Measurements from ENCODE around the gene GKN2. TPM values are rescaled to one million over a fixed set of nuclear protein-coding genes. Genes with fewer than 3 reads are reported as not detected.

Gene GKN2
- total and polyA plus RNA-seq, 3 experiments from 2014 or later: not detected

DNA sequence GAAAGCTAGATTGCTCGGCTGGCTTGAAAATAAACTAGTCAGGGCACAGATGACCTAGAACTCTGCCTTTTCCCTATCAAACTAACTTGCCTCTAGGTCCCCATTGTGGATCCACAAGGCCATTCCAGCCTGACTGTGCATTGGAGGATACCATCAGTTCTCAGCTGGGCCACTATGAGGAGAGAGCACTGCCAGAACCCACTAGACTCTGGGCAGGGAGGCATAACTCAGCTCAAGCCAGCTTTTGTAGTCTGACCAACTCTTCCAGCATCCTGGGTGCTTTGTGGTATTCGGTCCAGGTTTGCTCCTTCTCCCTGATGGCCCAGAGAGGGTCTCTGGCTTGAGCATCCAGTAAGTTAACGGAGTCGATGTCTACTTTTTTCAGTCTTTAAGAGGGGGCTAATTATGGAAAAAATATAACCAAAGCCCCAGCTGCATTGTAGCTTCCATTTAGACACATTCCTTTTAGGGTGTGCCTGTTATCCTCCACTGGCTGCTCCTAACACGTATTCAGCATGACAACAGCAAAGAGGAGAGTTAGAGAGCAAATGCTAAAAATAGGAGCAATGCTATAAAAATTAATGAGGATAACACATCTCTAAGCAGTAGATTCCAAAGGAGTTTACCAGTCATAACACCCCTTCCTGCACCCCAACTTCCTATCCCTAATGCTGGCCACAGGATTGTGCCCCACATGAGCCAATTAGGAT, 15.2 kb downstream of the GKN2 start:
- H3K27ac ChIP-seq (ENCODE audit: low read depth, low read length): no peak overlapping the region
- H3K36me3 ChIP-seq (ENCODE audit: insufficient read depth, low read length): no peaks in the 10 kb centered on the region
- Mint-ChIP-seq H3K27ac (no peak overlapping the region), H3K4me3 (no peak overlapping the region), H3K27me3 (peaks cover 22 to 34% of the 10 kb centered on the region in 2 donors), H3K4me1 (no peaks in the 10 kb centered on the region), H3K9me3 (no peaks in the 10 kb centered on the region), H3K36me3 (peaks cover 0 to 2% (median 0%) of the 10 kb centered on the region in 3 donors)
- peaks cover 2% of the 10 kb centered on the region for H3K27me3 ChIP-seq (ENCODE audit: insufficient read depth, low read length, poor library complexity, severe bottlenecking)
- H3K9me3 ChIP-seq (ENCODE audit: low read length): no peaks in the 10 kb centered on the region
- ChIA-PET POLR2A (no interaction called here), CTCF (interaction anchor here (0.9 to 1.2 kb wide), 3 partner anchors 11 to 474 kb away, joined by 3 read pairs; no protein-coding TSS in a partner anchor)
- no peaks in the 10 kb centered on the region for H3K4me1 ChIP-seq (ENCODE audit: insufficient read depth, low read length)
- DNase-seq: no peak
- H3K4me3 ChIP-seq (ENCODE audit: low read length): no peak overlapping the region

DNA sequence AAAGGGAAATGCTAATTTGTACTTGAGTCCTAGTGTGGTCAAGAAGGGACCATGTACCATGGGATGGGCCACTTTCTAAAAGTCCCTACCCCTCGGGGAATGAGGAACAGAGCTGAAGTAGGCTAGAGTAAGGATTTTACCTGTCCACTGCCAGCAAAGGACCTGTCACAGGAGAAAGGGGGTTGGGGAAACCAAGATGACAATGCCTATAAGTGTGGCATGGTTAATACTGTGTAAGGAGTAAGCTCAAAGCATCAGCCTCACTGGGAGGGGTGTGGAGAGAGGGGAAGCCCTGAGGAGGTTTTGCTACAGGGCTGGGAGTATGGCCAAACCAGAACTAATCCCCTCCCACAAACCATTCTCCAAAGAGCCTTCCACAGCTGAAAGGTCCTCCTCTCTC, 15.8 kb downstream of the GKN2 start:
- H3K9me3 ChIP-seq (ENCODE audit: low read length): no peaks in the 10 kb centered on the region
- no peak overlapping the region for H3K27ac Mint-ChIP-seq
- no peak overlapping the region for H3K4me3 Mint-ChIP-seq
- ChIA-PET POLR2A (no interaction called here), CTCF (interaction anchor here (0.9 to 1.2 kb wide), 3 partner anchors 12 to 474 kb away, joined by 3 read pairs; no protein-coding TSS in a partner anchor)
- DNase-seq: no peak
- no peak overlapping the region for H3K4me3 ChIP-seq (ENCODE audit: low read length)
- no peaks in the 10 kb centered on the region for H3K4me1 Mint-ChIP-seq
- no peak overlapping the region for H3K27ac ChIP-seq (ENCODE audit: low read depth, low read length)
- no peaks in the 10 kb centered on the region for H3K36me3 ChIP-seq (ENCODE audit: insufficient read depth, low read length)
- peaks cover 20 to 28% of the 10 kb centered on the region in 2 donors for H3K27me3 Mint-ChIP-seq
- H3K4me1 ChIP-seq (ENCODE audit: insufficient read depth, low read length): no peaks in the 10 kb centered on the region
- peaks cover 0 to 2% (median 0%) of the 10 kb centered on the region in 3 donors for H3K36me3 Mint-ChIP-seq
- no peaks in the 10 kb centered on the region for H3K9me3 Mint-ChIP-seq
- no peaks in the 10 kb centered on the region for H3K27me3 ChIP-seq (ENCODE audit: insufficient read depth, low read length, poor library complexity, severe bottlenecking)

DNA sequence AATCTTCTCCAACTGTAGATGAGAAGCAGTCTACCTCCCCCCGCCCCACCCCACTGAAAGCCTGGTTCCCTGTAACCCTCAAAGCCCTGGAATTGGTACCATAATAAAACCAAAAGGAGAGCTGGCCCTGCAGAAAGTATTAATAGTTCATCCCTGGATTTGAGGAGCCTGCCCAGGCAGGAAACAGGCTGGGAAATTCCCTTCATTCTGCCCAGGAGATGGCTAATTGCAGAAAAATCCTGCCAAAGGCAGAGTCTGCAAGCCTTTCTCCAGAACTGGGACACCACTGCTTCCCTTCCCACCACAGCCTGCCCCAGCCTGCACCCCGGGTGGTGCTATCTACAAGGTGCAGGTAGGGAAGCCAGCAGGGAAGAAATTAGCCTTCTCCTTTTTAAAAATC, 16.3 kb downstream of the GKN2 start:
- POLR2A ChIA-PET: no interaction called here
- peaks cover 20 to 27% of the 10 kb centered on the region in 2 donors for H3K27me3 Mint-ChIP-seq

DNA sequence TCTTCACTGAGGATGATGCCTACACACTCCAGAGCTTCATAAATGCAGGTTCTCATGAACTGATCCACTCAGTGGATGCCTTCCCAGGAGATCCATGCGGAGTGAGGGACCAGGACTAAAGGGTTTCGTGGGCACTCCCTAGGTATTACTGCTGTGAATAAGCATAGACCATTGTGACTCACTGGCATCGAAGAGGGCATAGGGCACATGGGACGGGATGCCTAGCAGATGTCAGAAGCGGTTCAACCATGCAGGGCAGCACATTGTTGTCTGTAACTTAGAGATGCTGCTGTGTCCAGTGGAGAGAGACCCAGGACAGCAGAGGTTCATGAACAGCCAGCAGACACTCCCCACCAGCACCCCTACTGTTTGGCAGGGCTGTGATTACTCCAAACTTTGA, 17.2 kb downstream of the GKN2 start:
- Mint-ChIP-seq H3K9me3 (no peaks in the 10 kb centered on the region), H3K4me1 (no peaks in the 10 kb centered on the region), H3K4me3 (no peak overlapping the region), H3K27ac (no peak overlapping the region), H3K27me3 (peaks cover 14 to 18% of the 10 kb centered on the region in 2 donors), H3K36me3 (peaks cover 0 to 2% (median 0%) of the 10 kb centered on the region in 3 donors)
- Histone ChIP-seq H3K4me1 (ENCODE audit: insufficient read depth, low read length) (no peaks in the 10 kb centered on the region), H3K9me3 (ENCODE audit: low read length) (no peaks in the 10 kb centered on the region), H3K27ac (ENCODE audit: low read depth, low read length) (no peak overlapping the region), H3K27me3 (ENCODE audit: insufficient read depth, low read length, poor library complexity, severe bottlenecking) (no peaks in the 10 kb centered on the region), H3K4me3 (ENCODE audit: low read length) (no peak overlapping the region), H3K36me3 (ENCODE audit: insufficient read depth, low read length) (no peaks in the 10 kb centered on the region)
- no peak for DNase-seq
- CTCF ChIA-PET: interaction anchor here (2.6 kb wide), 1 partner anchor 10 kb away, joined by 14 read pairs; no protein-coding TSS in a partner anchor
- POLR2A ChIA-PET: no interaction called here

More for the DNA sequence above, 16.3 kb downstream of the GKN2 start:
- H3K4me3 ChIP-seq (ENCODE audit: low read length): no peak overlapping the region
- Mint-ChIP-seq H3K27ac (no peak overlapping the region), H3K9me3 (no peaks in the 10 kb centered on the region), H3K4me1 (no peaks in the 10 kb centered on the region), H3K36me3 (peaks cover 0 to 2% (median 0%) of the 10 kb centered on the region in 3 donors), H3K4me3 (no peak overlapping the region)
- H3K9me3 ChIP-seq (ENCODE audit: low read length): no peaks in the 10 kb centered on the region
- DNase-seq: no peak
- H3K4me1 ChIP-seq (ENCODE audit: insufficient read depth, low read length): no peaks in the 10 kb centered on the region
- H3K27me3 ChIP-seq (ENCODE audit: insufficient read depth, low read length, poor library complexity, severe bottlenecking): no peaks in the 10 kb centered on the region
- no peak overlapping the region for H3K27ac ChIP-seq (ENCODE audit: low read depth, low read length)
- CTCF ChIA-PET: no interaction called here
- no peaks in the 10 kb centered on the region for H3K36me3 ChIP-seq (ENCODE audit: insufficient read depth, low read length)

DNA sequence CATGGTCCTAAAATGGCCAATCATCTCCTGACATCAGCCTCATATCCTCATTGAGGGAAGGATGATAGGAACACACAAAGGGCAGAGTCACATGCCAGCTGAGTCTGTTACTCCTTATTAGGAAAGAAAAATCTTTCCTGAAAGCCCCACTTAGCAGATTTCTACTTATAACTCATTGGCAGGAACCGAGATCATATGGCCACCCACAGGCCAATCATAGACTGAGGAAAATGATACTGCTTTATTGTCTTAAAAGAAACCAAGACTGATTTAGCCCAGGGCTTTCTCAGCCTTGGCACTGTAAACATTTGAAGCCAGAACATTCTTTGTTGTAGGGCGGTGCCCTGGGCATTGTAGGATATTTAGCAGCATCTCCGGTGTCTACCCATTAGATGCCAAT, 18.7 kb downstream of the GKN2 start:
- H3K4me3 ChIP-seq (ENCODE audit: low read length): no peak overlapping the region
- H3K36me3 Mint-ChIP-seq: peaks cover 0 to 2% (median 0%) of the 10 kb centered on the region in 3 donors
- H3K36me3 ChIP-seq (ENCODE audit: insufficient read depth, low read length): no peaks in the 10 kb centered on the region
- H3K27me3 ChIP-seq (ENCODE audit: insufficient read depth, low read length, poor library complexity, severe bottlenecking): no peaks in the 10 kb centered on the region
- no peaks in the 10 kb centered on the region for H3K9me3 ChIP-seq (ENCODE audit: low read length)
- ChIA-PET POLR2A (no interaction called here), CTCF (interaction anchor here (1.1 to 2.9 kb wide), 4 partner anchors 9 to 225 kb away, joined by 3 to 21 read pairs (median 8); no protein-coding TSS in a partner anchor)
- H3K27ac ChIP-seq (ENCODE audit: low read depth, low read length): no peak overlapping the region
- DNase-seq: no peak
- no peaks in the 10 kb centered on the region for H3K4me1 Mint-ChIP-seq
- H3K4me3 Mint-ChIP-seq: no peak overlapping the region
- no peak overlapping the region for H3K27ac Mint-ChIP-seq
- H3K9me3 Mint-ChIP-seq: no peaks in the 10 kb centered on the region
- peaks cover 11 to 18% of the 10 kb centered on the region in 2 donors for H3K27me3 Mint-ChIP-seq
- no peaks in the 10 kb centered on the region for H3K4me1 ChIP-seq (ENCODE audit: insufficient read depth, low read length)

DNA sequence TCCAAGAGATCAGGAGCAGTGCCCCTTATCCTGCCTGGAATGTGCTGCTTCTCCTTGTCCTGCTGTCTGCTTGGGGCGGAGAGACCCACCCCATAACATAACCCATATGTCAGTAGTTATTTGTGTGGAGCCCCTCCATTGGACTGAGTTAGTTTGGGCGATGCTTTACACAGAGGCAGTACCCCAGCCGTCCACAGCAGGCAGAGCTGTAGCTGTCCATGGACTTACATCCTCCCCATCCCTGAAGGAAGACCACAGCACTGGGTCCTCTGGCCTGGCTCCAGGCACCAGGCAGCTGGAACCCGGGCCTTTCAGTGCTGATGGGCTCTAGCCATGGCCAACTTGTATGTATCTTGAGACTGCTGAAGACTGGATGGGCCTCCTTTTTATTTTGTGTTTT, 20.3 kb downstream of the GKN2 start:
- CTCF ChIA-PET: interaction anchor here (0.8 to 2.9 kb wide), 3 partner anchors 11 to 223 kb away, joined by 3 to 21 read pairs (median 3); no protein-coding TSS in a partner anchor
- no peaks in the 10 kb centered on the region for H3K9me3 Mint-ChIP-seq
- no peaks in the 10 kb centered on the region for H3K9me3 ChIP-seq (ENCODE audit: low read length)
- H3K36me3 ChIP-seq (ENCODE audit: insufficient read depth, low read length): no peaks in the 10 kb centered on the region
- H3K27ac ChIP-seq (ENCODE audit: low read depth, low read length): no peak overlapping the region
- H3K36me3 Mint-ChIP-seq: no peaks in the 10 kb centered on the region
- H3K4me1 ChIP-seq (ENCODE audit: insufficient read depth, low read length): no peaks in the 10 kb centered on the region
- POLR2A ChIA-PET: no interaction called here
- no peak overlapping the region for H3K4me3 Mint-ChIP-seq
- no peak overlapping the region for H3K27ac Mint-ChIP-seq
- H3K27me3 Mint-ChIP-seq: peaks cover 13 to 27% of the 10 kb centered on the region in 2 donors
- DNase-seq: no peak
- H3K4me3 ChIP-seq (ENCODE audit: low read length): no peak overlapping the region
- no peaks in the 10 kb centered on the region for H3K4me1 Mint-ChIP-seq
- H3K27me3 ChIP-seq (ENCODE audit: insufficient read depth, low read length, poor library complexity, severe bottlenecking): no peaks in the 10 kb centered on the region

DNA sequence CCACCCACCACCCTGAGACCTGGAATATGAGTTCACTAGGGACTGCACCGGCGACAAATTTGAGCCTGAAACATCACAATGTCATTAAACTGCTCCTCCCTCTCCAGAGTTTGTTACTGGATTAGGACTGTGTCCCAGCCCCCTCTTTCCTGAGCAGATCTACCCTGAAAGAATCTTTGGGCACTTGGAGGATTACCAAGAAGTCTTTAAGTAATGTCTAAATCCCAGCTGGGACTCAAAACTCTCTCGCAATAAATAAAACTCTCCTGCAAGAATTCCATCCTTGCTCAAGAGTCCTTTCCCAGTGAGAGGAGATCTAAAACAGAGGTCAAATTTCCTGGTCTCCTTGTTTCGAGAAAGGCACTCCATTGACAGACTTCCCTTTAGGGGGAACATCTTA, 20.9 kb downstream of the GKN2 start:
- Histone ChIP-seq H3K36me3 (ENCODE audit: insufficient read depth, low read length) (no peaks in the 10 kb centered on the region), H3K4me1 (ENCODE audit: insufficient read depth, low read length) (no peaks in the 10 kb centered on the region), H3K27ac (ENCODE audit: low read depth, low read length) (no peak overlapping the region), H3K27me3 (ENCODE audit: insufficient read depth, low read length, poor library complexity, severe bottlenecking) (no peaks in the 10 kb centered on the region), H3K9me3 (ENCODE audit: low read length) (no peaks in the 10 kb centered on the region), H3K4me3 (ENCODE audit: low read length) (no peak overlapping the region)
- H3K4me3 Mint-ChIP-seq: no peak overlapping the region
- no peaks in the 10 kb centered on the region for H3K9me3 Mint-ChIP-seq
- ChIA-PET POLR2A (no interaction called here), CTCF (no interaction called here)
- H3K4me1 Mint-ChIP-seq: no peaks in the 10 kb centered on the region
- H3K27me3 Mint-ChIP-seq: peaks cover 9 to 27% of the 10 kb centered on the region in 2 donors
- no peak for DNase-seq
- H3K27ac Mint-ChIP-seq: no peak overlapping the region
- no peaks in the 10 kb centered on the region for H3K36me3 Mint-ChIP-seq

DNA sequence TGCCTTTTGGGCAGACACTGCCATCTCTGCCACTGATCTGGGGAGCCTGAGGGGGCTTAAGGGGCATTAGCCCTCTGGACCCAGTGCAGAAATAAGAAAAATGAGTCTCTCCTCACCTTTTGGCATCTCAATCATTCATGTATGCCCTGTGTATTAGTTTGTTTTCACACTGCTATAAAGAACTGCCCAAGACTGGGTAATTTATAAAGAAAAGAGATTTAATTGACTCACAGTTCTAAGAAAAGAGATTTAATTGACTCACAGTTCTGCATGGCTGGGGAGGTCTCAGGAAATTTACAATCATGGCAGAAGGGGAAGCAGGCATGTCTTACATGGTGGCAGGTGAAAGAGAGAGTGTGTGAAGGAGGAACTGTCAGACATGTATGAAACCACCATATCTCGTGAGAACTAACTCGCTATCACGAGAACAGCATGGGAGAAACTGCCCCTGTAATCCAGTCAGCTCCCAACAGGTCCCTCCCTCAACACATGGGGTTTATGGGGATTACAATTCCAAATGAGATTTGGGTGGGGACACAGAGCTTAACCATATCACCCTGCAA, 21.5 kb downstream of the GKN2 start:
- no peaks in the 10 kb centered on the region for H3K27me3 ChIP-seq (ENCODE audit: insufficient read depth, low read length, poor library complexity, severe bottlenecking)
- Mint-ChIP-seq H3K27ac (no peak overlapping the region), H3K9me3 (no peaks in the 10 kb centered on the region), H3K36me3 (no peaks in the 10 kb centered on the region), H3K4me3 (no peak overlapping the region), H3K4me1 (no peaks in the 10 kb centered on the region), H3K27me3 (peaks cover 9 to 27% of the 10 kb centered on the region in 2 donors)
- no peaks in the 10 kb centered on the region for H3K4me1 ChIP-seq (ENCODE audit: insufficient read depth, low read length)
- H3K36me3 ChIP-seq (ENCODE audit: insufficient read depth, low read length): no peaks in the 10 kb centered on the region
- POLR2A ChIA-PET: no interaction called here
- no peaks in the 10 kb centered on the region for H3K9me3 ChIP-seq (ENCODE audit: low read length)
- no peak overlapping the region for H3K27ac ChIP-seq (ENCODE audit: low read depth, low read length)
- DNase-seq: no peak
- CTCF ChIA-PET: no interaction called here
- no peak overlapping the region for H3K4me3 ChIP-seq (ENCODE audit: low read length)

All from CD8-positive, alpha-beta memory T cell (primary cell).